Measurements from ENCODE around the gene CCDC187. TPM values are rescaled to one million over a fixed set of nuclear protein-coding genes. Genes with fewer than 3 reads are reported as not detected.

CCDC187 gene
- total RNA-seq, 1 experiment from 2014 or later, result 0.04 TPM

DNA sequence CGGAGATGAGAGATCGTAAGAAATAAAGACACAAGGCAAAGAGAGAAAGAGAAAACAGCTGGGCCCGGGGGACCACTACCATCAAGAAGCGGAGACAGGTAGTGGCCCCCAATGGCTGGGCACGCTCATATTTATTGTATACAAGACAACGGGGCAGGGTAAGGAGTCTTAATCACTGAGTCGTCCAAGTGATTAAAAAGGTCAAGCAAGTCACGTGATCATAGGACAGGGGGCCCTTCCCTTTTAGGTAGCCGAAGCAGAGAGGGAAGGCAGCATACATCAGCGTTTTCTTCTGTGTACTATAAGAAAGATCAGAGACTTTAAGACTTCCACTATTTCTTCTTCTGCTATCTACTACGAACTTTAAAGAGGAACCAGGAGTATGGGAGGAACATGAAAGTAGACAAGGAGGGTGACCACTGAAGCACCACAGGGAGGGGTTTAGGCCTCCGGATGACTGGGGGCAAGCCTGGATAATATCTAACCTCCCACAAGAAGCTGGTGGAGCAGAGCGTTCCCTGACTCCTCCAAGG lies 33.7 kb downstream of the CCDC187 start:
- ChIA-PET CTCF (no interaction called here), POLR2A (no interaction called here)
- no peaks in the 10 kb centered on the region for H3K36me3 Mint-ChIP-seq
- no peak overlapping the region for H3K27ac Mint-ChIP-seq
- peaks cover 22% of the 10 kb centered on the region for H3K4me1 Mint-ChIP-seq
- H3K9me3 Mint-ChIP-seq, result no peaks in the 10 kb centered on the region
- ATAC-seq (no peak), DNase-seq (ENCODE audit: low spot score) (no peak)
- no peak overlapping the region for H3K4me3 Mint-ChIP-seq
- TF ChIP-seq, protein P1, sequence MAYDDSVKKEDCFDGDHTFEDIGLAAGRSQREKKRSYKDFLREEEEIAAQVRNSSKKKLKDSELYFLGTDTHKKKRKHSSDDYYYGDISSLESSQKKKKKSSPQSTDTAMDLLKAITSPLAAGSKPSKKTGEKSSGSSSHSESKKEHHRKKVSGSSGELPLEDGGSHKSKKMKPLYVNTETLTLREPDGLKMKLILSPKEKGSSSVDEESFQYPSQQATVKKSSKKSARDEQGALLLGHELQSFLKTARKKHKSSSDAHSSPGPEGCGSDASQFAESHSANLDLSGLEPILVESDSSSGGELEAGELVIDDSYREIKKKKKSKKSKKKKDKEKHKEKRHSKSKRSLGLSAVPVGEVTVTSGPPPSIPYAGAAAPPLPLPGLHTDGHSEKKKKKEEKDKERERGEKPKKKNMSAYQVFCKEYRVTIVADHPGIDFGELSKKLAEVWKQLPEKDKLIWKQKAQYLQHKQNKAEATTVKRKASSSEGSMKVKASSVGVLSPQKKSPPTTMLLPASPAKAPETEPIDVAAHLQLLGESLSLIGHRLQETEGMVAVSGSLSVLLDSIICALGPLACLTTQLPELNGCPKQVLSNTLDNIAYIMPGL (CRISPR knock-in tag; IDR thresholded peaks at IDR 0.05), result no peak
- TF ChIP-seq STAT6 (CRISPR knock-in tag; conservative IDR thresholded peaks at IDR 0.05; ENCODE audit: low read depth) (no peak), ZNF138 (CRISPR knock-in tag; conservative IDR thresholded peaks at IDR 0.05) (no peak), SP1 (CRISPR knock-in tag; conservative IDR thresholded peaks at IDR 0.05) (no peak)
- no peaks in the 10 kb centered on the region; the same call in 1 of the 2 replicates for H3K27me3 Mint-ChIP-seq (ENCODE audit: low read depth)

DNA sequence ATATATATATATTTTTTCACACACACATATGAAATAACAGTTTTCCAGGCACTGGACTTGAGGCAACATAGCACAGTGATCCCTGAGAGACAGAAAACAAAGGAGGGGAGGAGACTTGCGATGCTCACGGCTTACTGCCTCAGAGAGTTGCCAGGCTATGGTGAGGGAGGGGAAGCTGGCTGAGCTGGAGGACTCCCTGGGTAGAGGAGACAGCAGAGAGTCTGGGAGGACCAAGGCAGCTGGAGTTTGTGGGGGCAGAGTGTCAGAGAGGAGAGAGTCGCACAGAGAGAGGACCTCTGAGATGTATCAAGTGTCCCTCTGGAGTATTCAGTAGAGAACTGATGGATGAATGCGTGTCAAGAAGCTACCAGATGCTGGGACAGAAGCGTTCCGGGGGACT lies 35.2 kb downstream of the CCDC187 start:
- CTCF ChIA-PET, result interaction anchor here (0.9 to 2.5 kb wide), 14 partner anchors 9 to 135 kb away, joined by 3 to 22 read pairs (median 5); no protein-coding TSS in a partner anchor
- Mint-ChIP-seq H3K4me1 (peaks cover 22% of the 10 kb centered on the region), H3K27ac (peak overlapping the region; percentile 74; the same call in 1 of the 2 replicates), H3K27me3 (ENCODE audit: low read depth) (no peaks in the 10 kb centered on the region; the same call in 1 of the 2 replicates), H3K36me3 (no peaks in the 10 kb centered on the region), H3K4me3 (no peak overlapping the region), H3K9me3 (no peaks in the 10 kb centered on the region)
- no peak for DNase-seq (ENCODE audit: low spot score)
- no peak for ATAC-seq
- TF ChIP-seq NR2C2 (CRISPR knock-in tag; IDR thresholded peaks at IDR 0.05), result no peak
- TF ChIP-seq ZNF219 (CRISPR knock-in tag; IDR thresholded peaks at IDR 0.05; ENCODE audit: borderline replicate concordance), result no peak
- no peak for TF ChIP-seq SOX15 (CRISPR knock-in tag; IDR thresholded peaks at IDR 0.05)
- no peak for TF ChIP-seq ZNF396 (CRISPR knock-in tag; IDR thresholded peaks at IDR 0.05; ENCODE audit: borderline replicate concordance)
- no peak for TF ChIP-seq ZNF425 (CRISPR knock-in tag; conservative IDR thresholded peaks at IDR 0.05)
- no peak for TF ChIP-seq JAZF1 (CRISPR knock-in tag; IDR thresholded peaks at IDR 0.05)
- no peak for TF ChIP-seq TP53 (CRISPR knock-in tag; IDR thresholded peaks at IDR 0.05)
- no peak for TF ChIP-seq PRRX2 (CRISPR knock-in tag; IDR thresholded peaks at IDR 0.05)
- no peak for TF ChIP-seq MYBL2 (CRISPR knock-in tag; IDR thresholded peaks at IDR 0.05)
- no peak for TF ChIP-seq NFATC4 (CRISPR knock-in tag; IDR thresholded peaks at IDR 0.05)
- TF ChIP-seq ZNF121 (CRISPR knock-in tag; IDR thresholded peaks at IDR 0.05), result no peak
- TF ChIP-seq TEAD4 (CRISPR knock-in tag; IDR thresholded peaks at IDR 0.05), result no peak
- no peak for TF ChIP-seq SMAD3 (CRISPR knock-in tag; IDR thresholded peaks at IDR 0.05; ENCODE audit: borderline replicate concordance)
- POLR2A ChIA-PET, result no interaction called here

DNA sequence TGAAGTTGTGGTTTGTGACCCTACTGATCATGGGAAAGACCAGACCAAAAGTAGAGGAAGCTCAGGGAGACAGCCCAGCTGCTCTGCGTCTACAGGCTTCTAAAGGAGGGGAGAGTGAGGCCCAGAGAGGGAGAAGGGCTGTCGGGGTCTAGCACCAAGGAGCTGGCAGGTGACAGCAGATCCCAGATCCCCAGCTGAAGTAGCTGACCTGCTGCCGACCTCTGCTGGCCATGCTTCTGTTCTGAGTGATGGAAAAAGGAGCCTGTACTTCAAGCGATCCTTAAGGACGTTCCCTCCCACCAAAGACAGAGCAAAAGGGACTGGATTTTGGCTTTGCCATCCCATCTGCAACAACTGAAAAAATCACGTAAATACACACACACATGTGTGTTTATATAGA lies 35.6 kb downstream of the CCDC187 start:
- H3K36me3 Mint-ChIP-seq, result no peaks in the 10 kb centered on the region
- H3K27ac Mint-ChIP-seq, result no peak overlapping the region
- peak; percentile 7; the same call in 1 of the 2 replicates for ATAC-seq
- no peaks in the 10 kb centered on the region; the same call in 1 of the 2 replicates for H3K27me3 Mint-ChIP-seq (ENCODE audit: low read depth)
- H3K4me3 Mint-ChIP-seq, result peak overlapping the region; percentile 76
- ChIA-PET CTCF (interaction anchor here (0.9 to 2.5 kb wide), 19 partner anchors 8 to 146 kb away, joined by 3 to 22 read pairs (median 7); no protein-coding TSS in a partner anchor), POLR2A (interaction anchor here (0.9 to 1.7 kb wide), 2 partner anchors 15 to 66 kb away, joined by 3 to 5 read pairs; no protein-coding TSS in a partner anchor)
- no peak for TF ChIP-seq EMX1 (CRISPR knock-in tag; IDR thresholded peaks at IDR 0.05)
- peak; percentile 34; the same call in 1 of the 2 replicates for TF ChIP-seq MAX (CRISPR knock-in tag; IDR thresholded peaks at IDR 0.05)
- DNase-seq (ENCODE audit: low spot score), result peak; percentile 49
- H3K9me3 Mint-ChIP-seq, result no peaks in the 10 kb centered on the region
- peaks cover 22% of the 10 kb centered on the region for H3K4me1 Mint-ChIP-seq
